Adrenal gland (tissue), 12 donors: ENCODE measurements around the gene ELAVL2. TPM values are rescaled to one million over a fixed set of nuclear protein-coding genes. Genes with fewer than 3 reads are reported as not detected.

ENCODE experiments used
- DNase-seq, 7 donors: peaks; one replicate each; pipeline ENCODE4 v3.0.0-alpha.2; 2019 to 2020
- H3K27ac ChIP-seq, 5 donors: fragments of 200-600 bp; sonication (generic) in 4 of 5; 1 replicate in 3 of 5; 2 replicates in 2 of 5; pipeline versions ENCODE4 v1.5.1 to v1.8.0; 2016 to 2020; ENCODE audit warnings: mild to moderate bottlenecking in 1 of 5
- H3K27me3 ChIP-seq: fragments of 200-600 bp; 2 replicates; pipeline ENCODE4 v1.8.0; 2021
- H3K36me3 ChIP-seq, 2 donors: fragments of 200-600 bp; replicated peaks in 1 of 2; 1 replicate in 1 of 2; 2 replicates in 1 of 2; pipeline versions ENCODE4 v1.5.1 to v1.8.0; 2018 to 2022
- H3K4me1 ChIP-seq, 2 donors: fragments of 200-600 bp; replicated peaks in 1 of 2; 1 replicate in 1 of 2; 2 replicates in 1 of 2; pipeline versions ENCODE4 v1.5.1 to v1.8.0; 2018 to 2021
- H3K4me3 ChIP-seq, 4 donors: fragments of 200-600 bp; sonication (generic) in 3 of 4; one replicate each; pipeline ENCODE4 v1.5.1; 2016 to 2018
- H3K9me3 ChIP-seq, 3 donors: fragments of 200-600 bp; sonication (generic) in 1 of 3; replicated peaks in 1 of 3; 1 replicate in 2 of 3; 2 replicates in 1 of 3; pipeline versions ENCODE4 v1.5.1 to v1.8.0; 2016 to 2021
- CTCF ChIP-seq, 6 experiments: fragments of 450-650 bp in 4 of 6; fragments of 200-600 bp in 2 of 6; sonication (generic) in 1 of 6; IDR thresholded peaks; 1 replicate in 5 of 6; 2 replicates in 1 of 6; pipeline versions ENCODE4 v1.5.1 to v1.8.0; 2016 to 2021; ENCODE audit warnings: antibody characterized with exemption in 6 of 6, mild to moderate bottlenecking in 2 of 6, moderate library complexity in 1 of 6
- POLR2A ChIP-seq, 2 donors: fragments of 450-650 bp; IDR thresholded peaks; one replicate each; pipeline ENCODE4 v1.6.1; 2017; ENCODE audit warnings: antibody characterized with exemption in 2 of 2, mild to moderate bottlenecking in 2 of 2, moderate library complexity in 1 of 2
- WGBS, 4 donors: extraction: QIAGEN DNeasy Blood & Tissue Kit in 2 of 4; methylation state at CpG; one replicate each; pipeline versions ENCODE4 v1.1.5 to v1.1.7; 2013 to 2017; 5-methylcytosine and 5-hydroxymethylcytosine counted together
- intact Hi-C, 2 donors: fragments of 100-400 bp; cut with DNase I; formaldehyde crosslinking; loops; one replicate each; pipeline versions ENCODE4 v1.14.1 to v1.15.0; 2022 to 2023
- polyA plus RNA-seq, 3 donors: library from polyadenylated mRNA; stranded (reverse); fragments of 200-250 nt in 2 of 3; fragments of 350-450 nt in 1 of 3; fragmentation: Illumina TruSeq in 1 of 3; extraction: RNeasy Lipid Tissue Mini Kit (QIAGEN cat#74804) in 1 of 3; gene quantifications; one replicate each; pipeline ENCODE4 v1.2.3, GENCODE V29; 2013 to 2014
- total RNA-seq, 9 donors: library from RNA; depleted of rRNA in 4 of 9; stranded (reverse); fragments of >200 nt in 4 of 9; fragments of 120-200 nt in 1 of 9; fragmentation: NEBNext Ultra II Directional in 1 of 9; extraction: Animal tissue kit (Norgen Biotek cat#: 25700) in 1 of 9; gene quantifications; one replicate each; pipeline versions ENCODE4 v1.1.0 to v1.2.4, GENCODE V29; 2013 to 2023
- donor health status: healthy with polysubstance abuse.
- donor health status: Bipolar disorder and iron deficiency.
- donor health status: DM: yes; HTN: yes; CAD: no.
- donor health status: DM: no; HTN: no; CAD: no.
- donor health status: DM: no; HTN: no; CAD: no.
- donor health status: DM: yes; HTN: yes; CAD: no.

The ELAVL2 gene
- total and polyA plus RNA-seq, 12 donors: 0.24 to 13.6 (median 0.94) TPM; not detected in 1

GRCh38 chr9:23777328-23777727, 48.7 kb downstream of the ELAVL2 start:
- H3K36me3 ChIP-seq: no peaks in the 10 kb centered on the region
- WGBS, 4 donors: 85 to 90% (median 89%) methylated on average over 5 of the region's 5 CpGs
- no peak for DNase-seq
- no peak overlapping the region for H3K27ac ChIP-seq
- intact Hi-C loops: no loop called here
- H3K4me3 ChIP-seq: no peak overlapping the region
- H3K27me3 ChIP-seq: no peaks in the 10 kb centered on the region
- no peaks in the 10 kb centered on the region for H3K4me1 ChIP-seq
- TF ChIP-seq CTCF (IDR thresholded peaks at IDR 0.05) (no peak), POLR2A (IDR thresholded peaks at IDR 0.05) (no peak)
- no peaks in the 10 kb centered on the region for H3K9me3 ChIP-seq

- no peaks in the 10 kb centered on the region for H3K27me3 ChIP-seq
- H3K9me3 ChIP-seq: no peaks in the 10 kb centered on the region
- H3K36me3 ChIP-seq: no peaks in the 10 kb centered on the region
- intact Hi-C loops: no loop called here
- no peak overlapping the region for H3K4me3 ChIP-seq
- H3K27ac ChIP-seq: no peak overlapping the region
- WGBS, 4 donors: 80 to 91% (median 91%) methylated on average over 6 of the region's 6 CpGs
- no peaks in the 10 kb centered on the region for H3K4me1 ChIP-seq
- no peak for DNase-seq
- no peak for TF ChIP-seq POLR2A (IDR thresholded peaks at IDR 0.05)
- TF ChIP-seq CTCF (IDR thresholded peaks at IDR 0.05): no peak
Measured at GRCh38 chr9:23775549-23775948, 50.5 kb downstream of the ELAVL2 start.

GRCh38 chr9:23774266-23774665, 51.8 kb downstream of the ELAVL2 start:
- Histone ChIP-seq H3K9me3 (no peaks in the 10 kb centered on the region), H3K36me3 (no peaks in the 10 kb centered on the region), H3K4me1 (no peaks in the 10 kb centered on the region), H3K27me3 (no peaks in the 10 kb centered on the region), H3K4me3 (no peak overlapping the region), H3K27ac (no peak overlapping the region)
- 42 to 52% (median 49%) methylated on average over 2 of the region's 2 CpGs for WGBS, 4 donors
- TF ChIP-seq POLR2A (IDR thresholded peaks at IDR 0.05): no peak
- no peak for TF ChIP-seq CTCF (IDR thresholded peaks at IDR 0.05)
- DNase-seq: no peak
- intact Hi-C loops: no loop called here

GRCh38 chr9:23772385-23772783, 53.7 kb downstream of the ELAVL2 start:
- Histone ChIP-seq H3K9me3 (no peaks in the 10 kb centered on the region), H3K4me1 (no peaks in the 10 kb centered on the region), H3K27me3 (no peaks in the 10 kb centered on the region), H3K27ac (no peak overlapping the region), H3K36me3 (no peaks in the 10 kb centered on the region), H3K4me3 (no peak overlapping the region)
- intact Hi-C loops: no loop called here
- TF ChIP-seq POLR2A (IDR thresholded peaks at IDR 0.05): no peak
- DNase-seq: no peak

- H3K27me3 ChIP-seq: no peaks in the 10 kb centered on the region
- no peak overlapping the region for H3K27ac ChIP-seq
- DNase-seq: no peak
- intact Hi-C loops: no loop called here
- H3K4me3 ChIP-seq: no peak overlapping the region
- H3K4me1 ChIP-seq: no peaks in the 10 kb centered on the region
- H3K9me3 ChIP-seq: no peaks in the 10 kb centered on the region
- H3K36me3 ChIP-seq: no peaks in the 10 kb centered on the region
- no peak for TF ChIP-seq POLR2A (IDR thresholded peaks at IDR 0.05)
- no peak for TF ChIP-seq CTCF (IDR thresholded peaks at IDR 0.05)
Measured at GRCh38 chr9:23771746-23772384, 54.2 kb downstream of the ELAVL2 start.
